HCT116 (cell line): ENCODE measurements around the gene METTL25B. TPM values are rescaled to one million over a fixed set of nuclear protein-coding genes. Genes with fewer than 3 reads are reported as not detected.

ENCODE experiments used
- ATAC-seq: fragments of 200-7000 bp; cut with Tn5 transposase; 2 replicates; pipeline ENCODE4 v1.9.1; 2020; ENCODE audit warnings: mild to moderate bottlenecking, moderate library complexity
- BruUV-seq: library from RNA; stranded (reverse); fragments of 400-500 nt; replicated peaks from 2 replicates; lab custom pipeline; 2021; lab: Mats Ljungman, UMichigan
- CTCF ChIA-PET: fragments of 300-600 bp; sonication (Branson Sonifier 250); formaldehyde crosslinking; loops from one replicate; lab custom pipeline; 2021; ENCODE audit warnings: antibody characterized with exemption; lab: Charles Lee
- POLR2A ChIA-PET: fragments of 300-600, 350-600 bp; sonication (Branson Sonifier 250); formaldehyde crosslinking; loops from one replicate; lab custom pipeline; 2021; ENCODE audit warnings: antibody characterized with exemption; lab: Charles Lee
- RAD21 ChIA-PET, 2 experiments: fragments of 300-600 bp; sonication (Branson Sonifier 250); formaldehyde crosslinking; loops; one replicate each; lab custom pipeline; 2023; ENCODE audit warnings: low total read pairs in 2 of 2; ENCODE audit not compliant: uncharacterized antibody in 2 of 2, unreplicated experiment in 2 of 2, low non-redundant PET in 1 of 2; lab: Charles Lee
- DNase-seq: peaks from one replicate; pipeline ENCODE4 v3.0.0-alpha.2; 2010; ENCODE audit warnings: low read depth, low spot score
- H2AFZ ChIP-seq: fragments of 200-600 bp; shearing (Covaris generic), sonication (generic); 2 replicates; pipeline ENCODE4 v1.6.1; 2017; ENCODE audit warnings: low read depth, mixed run types, mixed read lengths, antibody characterized with exemption, low read length; ENCODE audit not compliant: poor library complexity, severe bottlenecking
- H3K27ac ChIP-seq: 2 replicates; pipeline ENCODE4 v1.5.1; 2012; ENCODE audit warnings: low read depth, low read length
- H3K27me3 ChIP-seq: fragments of 200-600 bp; sonication (generic); 2 replicates; pipeline ENCODE4 v1.6.1; 2016; ENCODE audit warnings: mixed run types, low read length, mixed read lengths; ENCODE audit not compliant: insufficient read depth
- H3K36me3 ChIP-seq, 2 experiments: fragments of 200-500 bp in 1 of 2; fragments of 200-600 bp in 1 of 2; sonication (Bioruptor generic) in 1 of 2; sonication (generic) in 1 of 2; 2 replicates each; pipeline versions ENCODE4 v1.5.1 to v1.6.1; 2014 to 2016; ENCODE audit warnings: low read length in 2 of 2, inconsistent platforms in 1 of 2, mixed read lengths in 1 of 2, mixed run types in 1 of 2; ENCODE audit not compliant: insufficient read depth in 2 of 2, control insufficient read depth in 1 of 2
- H3K4me1 ChIP-seq, 2 experiments: fragments of 200-600 bp in 1 of 2; sonication (generic) in 1 of 2; 2 replicates each; pipeline versions ENCODE4 v1.5.1 to v1.6.1; 2012 to 2017; ENCODE audit warnings: low read length in 2 of 2, inconsistent platforms in 1 of 2, mild to moderate bottlenecking in 1 of 2, mixed read lengths in 1 of 2, mixed run types in 1 of 2, moderate library complexity in 1 of 2; ENCODE audit not compliant: insufficient read depth in 2 of 2, control insufficient read depth in 1 of 2
- H3K4me2 ChIP-seq: fragments of 200-600 bp; sonication (generic); 2 replicates; pipeline ENCODE4 v1.6.1; 2017; ENCODE audit warnings: mixed run types, low read length, mixed read lengths
- H3K4me3 ChIP-seq, 2 experiments: fragments of 200-600 bp in 1 of 2; sonication (generic) in 1 of 2; replicated peaks in 1 of 2; 2 replicates each; pipeline ENCODE4 v1.5.1; 2011 to 2016; ENCODE audit warnings: low read length in 2 of 2, control low read depth in 1 of 2, low read depth in 1 of 2, mild to moderate bottlenecking in 1 of 2, mixed read lengths in 1 of 2, mixed run types in 1 of 2
- H3K79me2 ChIP-seq: fragments of 200-600 bp; sonication (generic); 2 replicates; pipeline ENCODE4 v1.6.1; 2017; ENCODE audit warnings: mild to moderate bottlenecking, mixed run types, low read length, moderate library complexity, mixed read lengths; ENCODE audit not compliant: insufficient read depth
- H3K9ac ChIP-seq: fragments of 200-600 bp; sonication (generic); 2 replicates; pipeline ENCODE4 v1.6.1; 2016; ENCODE audit warnings: low read length, mixed read lengths
- H3K9me2 ChIP-seq: fragments of 200-600 bp; sonication (generic), shearing (Covaris generic); 2 replicates; pipeline ENCODE4 v1.6.1; 2017; ENCODE audit warnings: mixed run types, mild to moderate bottlenecking, moderate library complexity; ENCODE audit not compliant: insufficient read depth
- H3K9me3 ChIP-seq, 2 experiments: fragments of 200-500 bp in 1 of 2; fragments of 200-600 bp in 1 of 2; sonication (Bioruptor generic) in 1 of 2; sonication (generic) in 1 of 2; 2 replicates each; pipeline ENCODE4 v1.6.1; 2014 to 2017; ENCODE audit warnings: low read length in 2 of 2, mixed read lengths in 2 of 2, inconsistent platforms in 1 of 2, low read depth in 1 of 2, mild to moderate bottlenecking in 1 of 2, mixed run types in 1 of 2, moderate library complexity in 1 of 2; ENCODE audit not compliant: control insufficient read depth in 1 of 2, insufficient read depth in 1 of 2
- H4K20me1 ChIP-seq: fragments of 200-600 bp; sonication (generic), shearing (Covaris generic); 2 replicates; pipeline ENCODE4 v1.6.1; 2017; ENCODE audit warnings: mixed run types, mild to moderate bottlenecking, moderate library complexity; ENCODE audit not compliant: insufficient read depth
- POLR2A ChIP-seq: IDR thresholded peaks from 2 replicates; pipeline ENCODE4 v1.7.0; 2011; ENCODE audit warnings: borderline replicate concordance; ENCODE audit not compliant: insufficient read depth, insufficient read length; ENCODE audit errors: extremely low read depth
- POLR2AphosphoS5 ChIP-seq: IDR thresholded peaks from 2 replicates; pipeline ENCODE4 v1.6.1; 2011; ENCODE audit warnings: mild to moderate bottlenecking, low read depth, low read length, moderate library complexity
- SIN3A ChIP-seq: IDR thresholded peaks from 2 replicates; pipeline ENCODE4 v1.6.1; 2012; ENCODE audit warnings: low read depth
- TCF7L2 ChIP-seq: IDR thresholded peaks from 2 replicates; pipeline ENCODE4 v1.7.0; 2011; ENCODE audit warnings: borderline replicate concordance, inconsistent platforms; ENCODE audit not compliant: insufficient read depth, insufficient read length; ENCODE audit errors: extremely low read depth
- YY1 ChIP-seq: IDR thresholded peaks from 2 replicates; pipeline ENCODE4 v1.6.1; 2011; ENCODE audit warnings: low read length, low read depth, moderate library complexity, mild to moderate bottlenecking; ENCODE audit not compliant: insufficient replicate concordance; ENCODE audit errors: extremely low read depth
- intact Hi-C: fragments of 100-400 bp; cut with micrococcal nuclease; formaldehyde crosslinking; loops from 2 replicates; pipeline ENCODE4 v1.10.0; 2022
- total RNA-seq: library from RNA; stranded (reverse); gene quantifications from one replicate; pipeline ENCODE4 v1.2.1, GENCODE V29; 2021; ENCODE audit not compliant: unreplicated experiment
- TF ChIP-seq, protein P1 (sequence below), 3 experiments: fragments of 200-600 bp in 1 of 3; sonication (generic) in 1 of 3; IDR thresholded peaks in 2 of 3; conservative IDR thresholded peaks in 1 of 3; 2 replicates each; pipeline ENCODE4 v1.5.1; 2012 to 2017; ENCODE audit warnings: low read depth in 2 of 3, low read length in 2 of 3, antibody characterized with exemption in 1 of 3, borderline replicate concordance in 1 of 3, control low read depth in 1 of 3, mild to moderate bottlenecking in 1 of 3, mixed read lengths in 1 of 3, mixed run types in 1 of 3, moderate library complexity in 1 of 3; ENCODE audit not compliant: insufficient read depth in 1 of 3

Gene METTL25B
- total RNA-seq, 1 experiment from 2014 or later, result 36.5 TPM

DNA sequence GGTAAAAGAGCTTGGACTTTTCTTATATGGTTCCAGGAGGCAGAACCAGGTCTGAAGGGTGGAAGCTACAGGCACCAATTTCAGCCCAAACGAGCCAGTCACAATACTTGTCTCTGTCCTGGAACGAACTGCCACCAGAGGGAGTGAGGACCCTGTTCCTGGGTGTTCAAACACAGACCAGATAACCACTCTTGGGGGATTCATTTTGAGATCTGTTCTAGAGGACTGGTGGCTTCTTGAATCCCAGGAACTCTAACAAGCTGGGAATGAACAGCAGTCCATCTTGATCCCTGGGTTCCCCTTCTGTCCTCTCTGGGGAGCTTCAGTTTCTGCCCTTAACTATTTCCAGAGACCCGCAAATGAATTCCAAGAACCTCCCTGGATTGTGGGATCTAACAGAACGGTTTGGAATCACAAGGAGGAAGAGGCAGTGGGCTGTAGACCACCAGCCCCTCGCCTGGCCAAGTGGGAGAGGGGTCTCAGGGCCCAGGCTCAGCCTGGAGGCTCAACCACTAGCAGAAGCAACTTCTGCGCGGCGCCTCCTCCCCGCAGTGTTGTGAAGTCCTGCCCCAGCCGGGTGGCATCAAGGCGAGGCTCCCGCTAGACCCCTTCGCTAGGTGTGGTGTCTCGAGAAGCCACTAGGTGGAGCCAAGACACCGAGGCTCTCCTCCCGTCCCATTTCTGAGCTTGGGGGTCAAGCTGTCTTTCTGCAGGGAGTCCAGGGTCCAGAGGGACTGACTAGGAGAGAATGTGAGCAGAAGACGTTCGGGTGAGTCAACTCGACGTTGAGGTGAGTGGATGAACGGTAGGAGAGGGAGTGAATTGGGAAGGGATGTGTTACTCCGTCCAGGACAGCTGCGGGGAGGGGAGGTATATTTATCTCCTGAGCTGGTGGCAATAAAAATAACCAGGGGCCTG lies 39.0 kb upstream of the METTL25B start:
- Histone ChIP-seq H3K9ac (peak overlapping the region; percentile 50), H3K9me3 (no peaks in the 10 kb centered on the region), H3K79me2 (no peaks in the 10 kb centered on the region), H3K36me3 (no peaks in the 10 kb centered on the region), H3K9me2 (no peaks in the 10 kb centered on the region), H3K4me1 (peaks cover 70 to 90% of the 10 kb centered on the region in 2 experiments), H3K27me3 (no peaks in the 10 kb centered on the region), H3K27ac (peak overlapping the region; percentile 49), H2AFZ (peak overlapping the region; percentile 88), H4K20me1 (no peaks in the 10 kb centered on the region), H3K4me2 (peak overlapping the region; percentile 84), H3K4me3 (peak overlapping the region; percentile 41 to 55)
- ChIA-PET POLR2A (interaction anchor here (0.9 to 5.0 kb wide), 15 partner anchors 10 to 201 kb away, joined by 3 to 87 read pairs (median 4); partner anchors contain the start of genes CRABP2, ISG20L2, METTL25B and MRPL24), RAD21 (interaction anchor here (0.6 to 4.0 kb wide), 25 partner anchors 15 to 239 kb away, joined by 3 to 67 read pairs (median 5); partner anchors contain the start of genes CRABP2 (in 2 of the 2), ISG20L2 (in 2 of the 2), METTL25B (in 2 of the 2) and NTRK1 (in 2 of the 2)), CTCF (interaction anchor here (0.5 to 10.0 kb wide), 41 partner anchors 9 to 319 kb away, joined by 3 to 508 read pairs (median 5); partner anchors contain the start of genes CRABP2, HDGF, INSRR and ISG20L2)
- no TSS peak for BruUV-seq
- intact Hi-C loops, result loop anchor here (1.0 to 5.0 kb wide), 6 partner anchors 17 to 238 kb away; partner anchors contain the start of genes NTRK1 and PRCC
- DNase-seq, result peak; percentile 81
- ATAC-seq, result peak; percentile 77
- TF ChIP-seq YY1, result peak; percentile 48
- TF ChIP-seq POLR2AphosphoS5, result peak; percentile 57; the same call in 1 of the 2 replicates
- no peak for TF ChIP-seq SIN3A
- no peak for TF ChIP-seq POLR2A
- TF ChIP-seq TCF7L2, result peak; percentile 55
- TF ChIP-seq, protein P1, sequence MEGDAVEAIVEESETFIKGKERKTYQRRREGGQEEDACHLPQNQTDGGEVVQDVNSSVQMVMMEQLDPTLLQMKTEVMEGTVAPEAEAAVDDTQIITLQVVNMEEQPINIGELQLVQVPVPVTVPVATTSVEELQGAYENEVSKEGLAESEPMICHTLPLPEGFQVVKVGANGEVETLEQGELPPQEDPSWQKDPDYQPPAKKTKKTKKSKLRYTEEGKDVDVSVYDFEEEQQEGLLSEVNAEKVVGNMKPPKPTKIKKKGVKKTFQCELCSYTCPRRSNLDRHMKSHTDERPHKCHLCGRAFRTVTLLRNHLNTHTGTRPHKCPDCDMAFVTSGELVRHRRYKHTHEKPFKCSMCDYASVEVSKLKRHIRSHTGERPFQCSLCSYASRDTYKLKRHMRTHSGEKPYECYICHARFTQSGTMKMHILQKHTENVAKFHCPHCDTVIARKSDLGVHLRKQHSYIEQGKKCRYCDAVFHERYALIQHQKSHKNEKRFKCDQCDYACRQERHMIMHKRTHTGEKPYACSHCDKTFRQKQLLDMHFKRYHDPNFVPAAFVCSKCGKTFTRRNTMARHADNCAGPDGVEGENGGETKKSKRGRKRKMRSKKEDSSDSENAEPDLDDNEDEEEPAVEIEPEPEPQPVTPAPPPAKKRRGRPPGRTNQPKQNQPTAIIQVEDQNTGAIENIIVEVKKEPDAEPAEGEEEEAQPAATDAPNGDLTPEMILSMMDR (IDR thresholded peaks at IDR 0.05 in 2 of 3, conservative IDR thresholded peaks at IDR 0.05 in 1 of 3; ENCODE audit: borderline replicate concordance in 1 of 3, insufficient read depth in 1 of 3, low read depth in 2 of 3, low read length in 2 of 3), result peak in 2 of 3 experiments; percentile 69 to 87; a peak in 4 of 6 replicates
